GM12864 (cell line): ENCODE data around the gene CDC14C.

ENCODE experiments used
- DNase-seq: peaks from one replicate; pipeline ENCODE4 v3.0.0-alpha.2; 2011; ENCODE audit warnings: low read depth
- H3K4me3 ChIP-seq: 2 replicates; pipeline ENCODE4 v1.5.1; 2011; ENCODE audit warnings: mild to moderate bottlenecking, low read depth, low read length, control low read depth
- CTCF ChIP-seq: IDR thresholded peaks from 2 replicates; pipeline ENCODE4 v1.5.1; 2011; ENCODE audit warnings: low read depth, mild to moderate bottlenecking, moderate library complexity, low read length, control low read depth, inconsistent platforms; ENCODE audit errors: missing control alignments

Gene CDC14C

GRCh38 chr7:48924433-48924832, at the start of gene CDC14C:
Gene CDC14C (plus strand): TSS chr7:48924547. CDS start chr7:48924673, 126 bp downstream.
- TF ChIP-seq CTCF: no peak
- H3K4me3 ChIP-seq: no peak within 1 kb of the TSS
- no peak for DNase-seq

- no peak for DNase-seq
- H3K4me3 ChIP-seq: no peak overlapping the region
- peak; percentile 24 for TF ChIP-seq CTCF
Observed at GRCh38 chr7:48875045-48875916, 49.1 kb upstream of the CDC14C start.

- DNase-seq: no peak
- H3K4me3 ChIP-seq: no peak overlapping the region
- peak; percentile 27 for TF ChIP-seq CTCF
Observed at GRCh38 chr7:48876087-48876486, 48.3 kb upstream of the CDC14C start.

- DNase-seq: no peak
- H3K4me3 ChIP-seq: no peak overlapping the region
- no peak for TF ChIP-seq CTCF
Observed at GRCh38 chr7:48880851-48881250, 43.5 kb upstream of the CDC14C start.

- no peak overlapping the region for H3K4me3 ChIP-seq
- TF ChIP-seq CTCF: no peak
- DNase-seq: no peak
Observed at GRCh38 chr7:48887500-48887899, 36.8 kb upstream of the CDC14C start.

GRCh38 chr7:48894574-48894973, 29.8 kb upstream of the CDC14C start:
- DNase-seq: no peak
- no peak overlapping the region for H3K4me3 ChIP-seq
- TF ChIP-seq CTCF: no peak

- H3K4me3 ChIP-seq: no peak overlapping the region
- no peak for DNase-seq
- no peak for TF ChIP-seq CTCF
Observed at GRCh38 chr7:48899932-48900331, 24.4 kb upstream of the CDC14C start.
